H1 (cell line): ENCODE data around the gene IL18RAP. TPM values are rescaled to one million over a fixed set of nuclear protein-coding genes. Genes with fewer than 3 reads are reported as not detected.

ENCODE experiments used
- CTCF ChIA-PET: fragments of 300-600 bp; sonication (Branson Sonifier 250); formaldehyde crosslinking; loops from one replicate; lab custom pipeline; 2021; ENCODE audit not compliant: partially characterized antibody; lab: Charles Lee
- POLR2A ChIA-PET: fragments of 300-600 bp; sonication (Branson Sonifier 250); formaldehyde crosslinking; loops from one replicate; lab custom pipeline; 2021; ENCODE audit warnings: inconsistent platforms; ENCODE audit not compliant: partially characterized antibody; lab: Charles Lee
- DNase-seq, 2 experiments: peaks; one replicate each; pipeline versions ENCODE4 v3.0.0 to v3.0.0-alpha.2; 2010 to 2022; ENCODE audit warnings: low spot score in 2 of 2, low read depth in 1 of 2, mixed read lengths in 1 of 2
- FAIRE-seq: peaks from 2 replicates; lab custom pipeline; 2011; peaks lifted over from hg19 to GRCh38; lab: Jason Lieb, UNC
- H2AFZ ChIP-seq: 2 replicates; pipeline ENCODE4 v1.8.1; 2012; ENCODE audit warnings: low read length, inconsistent platforms
- H2AK5ac ChIP-seq: 2 replicates; pipeline ENCODE4 v1.6.1; 2013; ENCODE audit warnings: low read depth, low read length
- H2BK120ac ChIP-seq: replicated peaks from 2 replicates; pipeline ENCODE3; 2013; ENCODE audit warnings: low read depth, low read length, inconsistent platforms
- H2BK12ac ChIP-seq: 2 replicates; pipeline ENCODE4 v1.6.1; 2013; ENCODE audit warnings: low read depth, low read length
- H2BK15ac ChIP-seq: 2 replicates; pipeline ENCODE4 v1.6.1; 2013; ENCODE audit warnings: low read length
- H2BK20ac ChIP-seq: 2 replicates; pipeline ENCODE4 v1.6.1; 2013; ENCODE audit warnings: low read length
- H2BK5ac ChIP-seq: 2 replicates; pipeline ENCODE4 v1.6.1; 2013; ENCODE audit warnings: low read depth, low read length
- H3K14ac ChIP-seq: 2 replicates; pipeline ENCODE4 v1.6.1; 2013; ENCODE audit warnings: inconsistent platforms; ENCODE audit not compliant: insufficient read length
- H3K18ac ChIP-seq: 2 replicates; pipeline ENCODE4 v1.6.1; 2013; ENCODE audit warnings: low read length; ENCODE audit errors: extremely low read depth
- H3K23ac ChIP-seq: 2 replicates; pipeline ENCODE4 v1.6.1; 2013; ENCODE audit warnings: inconsistent platforms; ENCODE audit not compliant: insufficient read length
- H3K23me2 ChIP-seq: 2 replicates; pipeline ENCODE4 v1.6.1; 2013; ENCODE audit warnings: low read depth, low read length
- H3K27ac ChIP-seq: 2 replicates; pipeline ENCODE4 v1.6.1; 2011; ENCODE audit warnings: low read depth, low read length, inconsistent platforms
- H3K27me3 ChIP-seq, 4 experiments: replicated peaks in 1 of 4; 1 replicate in 1 of 4; 2 replicates in 3 of 4; pipeline versions ENCODE4 v1.6.1 to v1.8.1; 2011 to 2013; ENCODE audit warnings: low read length in 3 of 4, mild to moderate bottlenecking in 3 of 4, inconsistent platforms in 2 of 4, mixed read lengths in 2 of 4, moderate library complexity in 1 of 4; ENCODE audit not compliant: control insufficient read depth in 3 of 4, insufficient read depth in 3 of 4; ENCODE audit errors: extremely low read depth in 1 of 4
- H3K36me3 ChIP-seq, 4 experiments: 2 replicates each; pipeline versions ENCODE4 v1.6.1 to v1.8.1; 2011 to 2013; ENCODE audit warnings: mild to moderate bottlenecking in 4 of 4, low read length in 3 of 4, moderate library complexity in 2 of 4, control low read depth in 1 of 4, inconsistent platforms in 1 of 4; ENCODE audit not compliant: insufficient read depth in 4 of 4, control insufficient read depth in 2 of 4
- H3K4ac ChIP-seq: replicated peaks from 2 replicates; pipeline ENCODE3; 2013; ENCODE audit warnings: low read length, low read depth, mixed read lengths, inconsistent platforms; ENCODE audit not compliant: insufficient read length
- H3K4me1 ChIP-seq, 4 experiments: replicated peaks in 1 of 4; 1 replicate in 1 of 4; 2 replicates in 3 of 4; pipeline versions ENCODE4 v1.6.1 to v1.8.1; 2011 to 2013; ENCODE audit warnings: low read length in 3 of 4, inconsistent platforms in 2 of 4, mixed read lengths in 1 of 4; ENCODE audit not compliant: insufficient read depth in 4 of 4, control insufficient read depth in 3 of 4
- H3K4me2 ChIP-seq, 2 experiments: 2 replicates each; pipeline versions ENCODE4 v1.6.1 to v1.8.1; 2011 to 2013; ENCODE audit warnings: low read depth in 2 of 2, low read length in 2 of 2, control low read depth in 1 of 2, inconsistent platforms in 1 of 2, mild to moderate bottlenecking in 1 of 2; ENCODE audit not compliant: insufficient read depth in 1 of 2
- H3K4me3 ChIP-seq, 4 experiments: fragments of 200-600, 300-600 bp in 1 of 4; sonication (generic), shearing (Covaris generic), sonication (Bioruptor Twin) in 1 of 4; 2 replicates each; pipeline versions ENCODE4 v1.5.1 to v1.8.1; 2011 to 2016; ENCODE audit warnings: low read length in 4 of 4, low read depth in 3 of 4, control low read depth in 2 of 4, inconsistent platforms in 2 of 4, mild to moderate bottlenecking in 2 of 4, mixed read lengths in 1 of 4, moderate library complexity in 1 of 4; ENCODE audit not compliant: insufficient read depth in 2 of 4; ENCODE audit errors: extremely low read depth in 1 of 4
- H3K56ac ChIP-seq: replicated peaks from 2 replicates; pipeline ENCODE3; 2013; ENCODE audit warnings: low read depth, mild to moderate bottlenecking, mixed read lengths, low read length, inconsistent platforms; ENCODE audit not compliant: insufficient read length
- H3K79me1 ChIP-seq: 2 replicates; pipeline ENCODE4 v1.6.1; 2013; ENCODE audit warnings: low read depth, low read length, control low read depth
- H3K79me2 ChIP-seq, 2 experiments: 2 replicates each; pipeline versions ENCODE4 v1.6.1 to v1.8.1; 2012 to 2013; ENCODE audit warnings: low read length in 2 of 2, mild to moderate bottlenecking in 2 of 2, inconsistent platforms in 1 of 2; ENCODE audit not compliant: insufficient read depth in 2 of 2, control insufficient read depth in 1 of 2
- H3K9ac ChIP-seq, 4 experiments: replicated peaks in 1 of 4; 1 replicate in 1 of 4; 2 replicates in 3 of 4; pipeline versions ENCODE4 v1.6.1 to v1.8.1; 2011 to 2013; ENCODE audit warnings: low read depth in 3 of 4, low read length in 3 of 4, control low read depth in 2 of 4, mild to moderate bottlenecking in 2 of 4, moderate library complexity in 2 of 4, inconsistent platforms in 1 of 4; ENCODE audit errors: extremely low read depth in 1 of 4
- H3K9me3 ChIP-seq, 2 experiments: 2 replicates each; pipeline versions ENCODE4 v1.6.1 to v1.8.1; 2012 to 2013; ENCODE audit warnings: mild to moderate bottlenecking in 2 of 2, moderate library complexity in 2 of 2, control low read depth in 1 of 2, inconsistent platforms in 1 of 2, low read depth in 1 of 2, low read length in 1 of 2, mixed read lengths in 1 of 2; ENCODE audit not compliant: insufficient read depth in 2 of 2
- H4K20me1 ChIP-seq, 2 experiments: replicated peaks in 1 of 2; 2 replicates each; pipeline versions ENCODE3 to v1.8.1; 2011 to 2013; ENCODE audit warnings: inconsistent platforms in 2 of 2, low read length in 2 of 2, mild to moderate bottlenecking in 1 of 2; ENCODE audit not compliant: insufficient read depth in 2 of 2, control insufficient read depth in 1 of 2
- H4K5ac ChIP-seq: 2 replicates; pipeline ENCODE4 v1.6.1; 2013; ENCODE audit warnings: low read length, low read depth, mixed read lengths, inconsistent platforms; ENCODE audit not compliant: insufficient read length
- H4K8ac ChIP-seq: 2 replicates; pipeline ENCODE4 v1.8.0; 2013; ENCODE audit warnings: mild to moderate bottlenecking, moderate library complexity, low read length, inconsistent platforms; ENCODE audit not compliant: insufficient read depth; ENCODE audit errors: extremely low read depth
- H4K91ac ChIP-seq: replicated peaks from 2 replicates; pipeline ENCODE3; 2013; ENCODE audit warnings: low read length, mixed read lengths, inconsistent platforms; ENCODE audit not compliant: insufficient read length
- ATF2 ChIP-seq: IDR thresholded peaks from 2 replicates; pipeline ENCODE4 v1.6.1; 2012; ENCODE audit warnings: low read length, inconsistent platforms
- CTBP2 ChIP-seq: IDR thresholded peaks from 2 replicates; pipeline ENCODE4 v1.7.0; 2011; ENCODE audit warnings: borderline replicate concordance, mild to moderate bottlenecking, moderate library complexity, mixed read lengths, low read length; ENCODE audit not compliant: insufficient read depth, insufficient read length
- FOSL1 ChIP-seq: IDR thresholded peaks from 2 replicates; pipeline ENCODE4 v1.6.1; 2011; ENCODE audit warnings: mild to moderate bottlenecking, low read depth, low read length, moderate library complexity; ENCODE audit not compliant: insufficient read depth
- GABPA ChIP-seq: IDR thresholded peaks from 2 replicates; pipeline ENCODE4 v1.6.1; 2011; ENCODE audit warnings: mild to moderate bottlenecking, low read length, moderate library complexity, borderline replicate concordance; ENCODE audit not compliant: insufficient read depth
- GTF2F1 ChIP-seq: IDR thresholded peaks from 2 replicates; pipeline ENCODE4 v1.6.1; 2012; ENCODE audit warnings: low read depth, low read length, improper control_type of control experiment, borderline replicate concordance
- JUN ChIP-seq: IDR thresholded peaks from 2 replicates; pipeline ENCODE4 v1.6.1; 2011; ENCODE audit warnings: low read depth, mild to moderate bottlenecking, improper control_type of control experiment, low read length
- KDM4A ChIP-seq: IDR thresholded peaks from one replicate; pipeline ENCODE4 v1.7.1; 2012; ENCODE audit warnings: low read depth, mild to moderate bottlenecking, moderate library complexity, low read length, inconsistent platforms; ENCODE audit not compliant: severe bottlenecking
- SP2 ChIP-seq: IDR thresholded peaks from 2 replicates; pipeline ENCODE4 v1.6.1; 2012; ENCODE audit warnings: mild to moderate bottlenecking, low read length, inconsistent platforms
- TBP ChIP-seq: IDR thresholded peaks from 2 replicates; pipeline ENCODE4 v1.6.1; 2011; ENCODE audit warnings: low read depth, low read length, improper control_type of control experiment
- YY1 ChIP-seq: IDR thresholded peaks from 2 replicates; pipeline ENCODE4 v1.6.1; 2011; ENCODE audit warnings: low read depth, mild to moderate bottlenecking, low read length
- WGBS, 2 experiments: shearing (Covaris generic) in 1 of 2; methylation state at CpG; one replicate each; pipeline versions ENCODE4 v1.1.6 to v1.1.7; 2013 to 2015; ENCODE audit warnings: low lambda C conversion rate in 2 of 2, mixed read lengths in 2 of 2, inconsistent platforms in 1 of 2, low coverage in 1 of 2, missing lambda C conversion rate in 1 of 2; ENCODE audit not compliant: insufficient replicate concordance in 2 of 2, insufficient coverage in 1 of 2, insufficient read length in 1 of 2; ENCODE audit errors: extremely low coverage in 1 of 2, missing lambda C conversion rate in 1 of 2; 5-methylcytosine and 5-hydroxymethylcytosine counted together
- polyA plus RNA-seq, 7 experiments: library from polyadenylated mRNA; depleted of rRNA in 3 of 7; stranded (reverse) in 5 of 7; unstranded in 2 of 7; fragments of >200 nt in 5 of 7; fragments of 200-250 nt in 2 of 7; gene quantifications; 1 replicate in 5 of 7; 2 replicates in 1 of 7; 4 replicates in 1 of 7; pipeline versions ENCODE4 v1.2.1 to v1.2.3, GENCODE V29; 2011 to 2013; ENCODE audit warnings: missing spikeins in 2 of 7, mixed read lengths in 2 of 7
- total RNA-seq: library from RNA; stranded (reverse); fragmentation: NEBNext Ultra II Directional; extraction: Animal tissue kit (Norgen Biotek cat#: 25700); gene quantifications from 2 replicates; pipeline ENCODE4 v1.2.1, GENCODE V29; 2021

The IL18RAP gene
- total and polyA plus RNA-seq, 2 of the 8 experiments (the other 6 are each of a cell fraction or from before 2014, with no cell fraction given) = not detected

- no peak overlapping the region for H4K5ac ChIP-seq
- no peaks in the 10 kb centered on the region for H3K9me3 ChIP-seq
- no peak overlapping the region for H3K4ac ChIP-seq
- no peaks in the 10 kb centered on the region for H3K4me1 ChIP-seq
- H2BK5ac ChIP-seq = no peak overlapping the region
- no peak overlapping the region for H2BK12ac ChIP-seq
- CTCF ChIA-PET = interaction anchor here (1.1 to 2.1 kb wide), 7 partner anchors 9 to 259 kb away, joined by 3 to 13 read pairs (median 4); partner anchors contain the start of gene SLC9A4
- no peak overlapping the region for H3K18ac ChIP-seq
- H2BK20ac ChIP-seq = no peak overlapping the region
- no peak for DNase-seq
- no peak overlapping the region for H2AFZ ChIP-seq
- H3K36me3 ChIP-seq = no peaks in the 10 kb centered on the region
- no peak overlapping the region for H3K4me2 ChIP-seq
- no peak overlapping the region for H2BK15ac ChIP-seq
- no peaks in the 10 kb centered on the region for H3K27me3 ChIP-seq
- no peak overlapping the region for H3K4me3 ChIP-seq
- no peak for FAIRE-seq
- no peak overlapping the region for H3K56ac ChIP-seq
- no peak overlapping the region for H4K91ac ChIP-seq
- H2AK5ac ChIP-seq = no peak overlapping the region
- no peak overlapping the region for H2BK120ac ChIP-seq
- H3K27ac ChIP-seq = no peak overlapping the region
- WGBS, 2 experiments = 100% methylated on average over 1 of the region's 1 CpG; no CpG with 5 or more reads in 1 of the 2 experiments
- H4K8ac ChIP-seq = no peak overlapping the region
- POLR2A ChIA-PET = no interaction called here
- H4K20me1 ChIP-seq = no peaks in the 10 kb centered on the region
- no peaks in the 10 kb centered on the region for H3K79me1 ChIP-seq
- no peak overlapping the region for H3K23ac ChIP-seq
- H3K23me2 ChIP-seq = no peaks in the 10 kb centered on the region
- H3K79me2 ChIP-seq = no peaks in the 10 kb centered on the region
- no peak overlapping the region for H3K9ac ChIP-seq
- no peak overlapping the region for H3K14ac ChIP-seq
- TF ChIP-seq GABPA (no peak), ATF2 (no peak), GTF2F1 (no peak), TBP (no peak), CTBP2 (no peak), JUN (no peak), KDM4A (no peak), FOSL1 (no peak), SP2 (no peak), YY1 (no peak)
Observed at GRCh38 chr2:102499558-102499957, 76.6 kb downstream of the IL18RAP start.
